GM18907 (cell line): Measurements from ENCODE around the gene RPL13A.

Experiments used
- ATAC-seq: cut with Tn5 transposase; IDR thresholded peaks from one replicate; pipeline ENCODE4 v1.9.1; 2021; ENCODE audit warnings: mild to moderate bottlenecking, moderate library complexity; ENCODE audit not compliant: unreplicated experiment

Gene RPL13A

DNA sequence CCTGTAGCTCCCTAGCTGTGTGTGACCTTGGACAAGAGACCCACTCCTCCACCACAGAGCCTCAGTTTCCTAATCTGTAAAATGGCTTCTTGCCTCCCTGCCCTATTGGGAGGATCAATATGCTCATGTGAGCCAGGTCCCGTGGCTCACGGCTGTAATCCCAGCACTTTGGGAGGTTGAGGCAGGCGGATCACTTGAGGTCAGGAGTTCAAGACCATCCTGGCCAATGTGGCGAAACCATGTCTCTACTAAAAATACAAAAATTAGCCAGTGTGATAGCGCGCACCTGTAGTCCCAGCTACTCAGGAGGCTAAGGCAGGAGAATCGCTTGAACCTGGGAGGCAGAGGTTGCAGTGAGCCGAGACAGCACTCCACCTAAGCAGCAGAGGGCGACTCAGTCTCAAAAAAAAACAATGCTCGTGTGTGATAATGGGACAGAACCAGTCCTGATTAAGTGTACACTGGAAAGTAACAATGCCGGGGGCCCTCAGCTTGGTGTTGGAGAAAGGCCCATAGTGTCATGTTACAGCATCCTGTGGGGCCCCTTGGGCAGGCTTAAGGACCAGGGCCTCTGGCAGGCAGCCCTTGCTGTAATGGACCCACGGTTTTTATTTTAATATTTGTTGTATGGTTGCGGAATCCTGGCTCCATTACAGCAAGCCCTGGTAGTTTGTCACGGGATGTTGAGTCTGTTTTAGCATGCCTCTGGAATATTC lies 15.6 kb downstream of the RPL13A start:
- no peak for ATAC-seq

DNA sequence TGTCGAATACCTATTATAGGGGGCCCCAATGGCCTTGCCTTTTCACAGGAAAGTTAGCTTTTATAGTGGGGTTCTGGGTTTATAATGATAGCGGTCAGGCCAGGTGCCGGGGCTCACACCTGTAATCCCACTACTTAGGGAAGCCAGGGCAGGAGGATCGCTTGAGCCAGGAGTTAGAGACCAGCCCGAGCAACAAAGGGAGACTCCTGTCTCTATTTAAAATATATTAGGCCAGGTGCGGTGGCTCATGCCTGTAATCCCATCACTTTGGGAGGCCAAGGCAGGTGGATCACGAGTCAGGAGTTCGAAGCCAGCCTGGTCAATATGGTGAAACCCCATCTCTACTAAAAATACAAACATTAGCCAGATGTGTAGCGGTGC lies 16.2 kb downstream of the RPL13A start:
- ATAC-seq: no peak

DNA sequence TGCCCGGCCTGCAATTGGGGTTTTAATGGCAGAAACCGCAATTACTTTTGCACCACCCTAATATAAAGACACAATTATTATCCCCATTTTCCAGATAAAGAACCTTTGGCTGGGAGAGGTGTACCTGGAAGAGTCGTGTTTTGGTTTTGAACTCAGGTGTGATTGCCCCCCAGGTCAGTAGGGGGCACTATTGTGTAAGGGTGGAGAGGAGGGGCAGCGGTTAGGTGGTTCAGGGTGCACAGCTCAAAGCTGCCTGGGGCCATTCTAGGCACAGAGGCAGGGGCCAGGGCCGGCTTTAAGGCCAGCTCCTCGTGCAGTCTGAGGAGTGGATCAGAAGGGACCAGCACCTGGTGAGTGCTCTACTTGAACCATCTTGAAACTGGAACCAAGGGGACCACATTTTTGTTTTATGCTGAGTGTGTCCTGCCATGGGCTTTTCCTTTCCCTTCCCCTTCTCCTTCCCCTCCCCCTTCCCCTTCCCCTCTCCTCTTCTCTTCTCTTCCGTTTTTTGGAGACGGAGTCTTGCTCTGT lies 19.2 kb downstream of the RPL13A start:
- no peak for ATAC-seq

DNA sequence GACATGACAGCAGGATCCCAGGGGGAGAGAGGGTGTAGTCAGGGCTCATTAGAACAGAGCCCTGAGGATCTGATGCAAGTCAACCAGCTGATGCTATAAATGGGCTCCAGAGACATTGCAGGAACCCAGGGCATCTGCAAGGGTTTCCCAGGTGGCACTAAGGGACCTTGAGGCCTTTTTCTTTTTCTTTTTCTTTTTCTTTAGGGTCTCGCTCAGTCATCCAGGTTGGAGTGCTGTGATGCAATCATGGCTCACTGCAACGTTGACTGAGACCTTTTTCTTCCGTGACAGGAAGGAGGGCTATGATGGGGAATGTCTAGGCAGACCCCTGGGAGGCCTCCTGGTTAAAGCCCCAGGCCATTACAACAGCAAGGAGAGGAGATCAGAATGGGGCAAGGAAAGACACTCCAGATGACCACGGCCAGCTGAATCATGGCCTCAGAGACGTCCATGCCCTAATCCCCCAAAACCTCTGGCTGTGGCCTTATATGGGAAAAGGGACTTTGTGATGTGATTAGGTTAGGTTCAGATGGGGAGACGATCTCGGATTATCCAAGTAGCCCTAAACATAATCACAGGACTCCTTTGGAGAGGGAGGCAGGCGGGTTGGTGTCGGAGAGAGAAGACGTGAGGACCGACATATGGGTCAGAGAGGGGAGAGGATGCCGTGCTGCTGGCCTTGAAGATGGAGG lies 20.5 kb downstream of the RPL13A start:
- ATAC-seq: no peak

DNA sequence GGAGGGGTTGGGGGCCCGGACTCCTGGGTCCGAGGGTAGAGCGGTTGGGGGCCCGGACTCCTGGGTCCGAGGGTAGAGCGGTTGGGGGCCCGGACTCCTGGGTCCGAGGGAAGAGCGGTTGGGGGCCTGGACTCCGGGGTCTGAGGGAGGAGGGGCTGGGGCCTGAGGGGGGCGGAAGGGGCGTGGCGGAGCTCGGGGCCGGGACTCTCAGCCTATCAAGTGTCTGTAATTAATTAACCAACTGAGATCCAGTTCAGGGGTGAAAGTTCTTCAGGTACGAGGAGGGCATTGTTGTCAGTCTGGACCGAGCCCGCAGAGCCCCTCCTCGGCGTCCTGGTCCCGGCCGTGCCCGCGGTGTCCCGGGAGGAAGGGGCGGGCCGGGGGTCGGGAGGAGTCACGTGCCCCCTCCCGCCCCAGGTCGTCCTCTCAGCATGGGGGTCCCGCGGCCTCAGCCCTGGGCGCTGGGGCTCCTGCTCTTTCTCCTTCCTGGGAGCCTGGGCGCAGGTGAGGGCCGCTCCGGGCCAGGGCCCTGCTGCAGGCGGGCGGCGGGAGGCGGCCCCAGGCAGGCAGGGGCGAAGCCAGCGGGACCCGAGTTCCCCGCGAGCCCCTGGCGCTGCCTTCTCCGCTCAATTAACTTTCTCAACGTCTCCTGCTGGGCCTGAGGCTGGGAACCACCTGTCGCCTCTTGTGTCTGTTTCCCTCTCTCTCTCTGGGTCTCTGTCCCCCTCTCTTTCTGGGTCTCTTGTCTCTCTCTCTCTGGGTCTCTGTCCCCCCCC lies 25.8 kb downstream of the RPL13A start:
- ATAC-seq: no peak

DNA sequence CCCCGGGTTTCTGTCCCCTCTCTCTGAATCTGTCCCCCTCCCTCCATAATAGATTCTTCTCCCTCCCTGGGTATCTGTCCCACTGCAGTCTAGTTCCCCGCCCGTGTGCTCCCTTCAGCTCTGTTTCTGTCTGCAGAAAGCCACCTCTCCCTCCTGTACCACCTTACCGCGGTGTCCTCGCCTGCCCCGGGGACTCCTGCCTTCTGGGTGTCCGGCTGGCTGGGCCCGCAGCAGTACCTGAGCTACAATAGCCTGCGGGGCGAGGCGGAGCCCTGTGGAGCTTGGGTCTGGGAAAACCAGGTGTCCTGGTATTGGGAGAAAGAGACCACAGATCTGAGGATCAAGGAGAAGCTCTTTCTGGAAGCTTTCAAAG lies 26.3 kb downstream of the RPL13A start:
- no peak for ATAC-seq

DNA sequence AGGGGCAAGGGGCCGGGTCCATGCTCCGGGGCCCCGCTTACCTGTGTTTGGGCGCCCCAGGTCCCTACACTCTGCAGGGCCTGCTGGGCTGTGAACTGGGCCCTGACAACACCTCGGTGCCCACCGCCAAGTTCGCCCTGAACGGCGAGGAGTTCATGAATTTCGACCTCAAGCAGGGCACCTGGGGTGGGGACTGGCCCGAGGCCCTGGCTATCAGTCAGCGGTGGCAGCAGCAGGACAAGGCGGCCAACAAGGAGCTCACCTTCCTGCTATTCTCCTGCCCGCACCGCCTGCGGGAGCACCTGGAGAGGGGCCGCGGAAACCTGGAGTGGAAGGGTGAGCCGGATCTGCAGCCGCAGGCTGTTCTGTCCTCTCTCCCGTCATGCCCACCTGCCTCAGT lies 26.7 kb downstream of the RPL13A start:
- no peak for ATAC-seq

DNA sequence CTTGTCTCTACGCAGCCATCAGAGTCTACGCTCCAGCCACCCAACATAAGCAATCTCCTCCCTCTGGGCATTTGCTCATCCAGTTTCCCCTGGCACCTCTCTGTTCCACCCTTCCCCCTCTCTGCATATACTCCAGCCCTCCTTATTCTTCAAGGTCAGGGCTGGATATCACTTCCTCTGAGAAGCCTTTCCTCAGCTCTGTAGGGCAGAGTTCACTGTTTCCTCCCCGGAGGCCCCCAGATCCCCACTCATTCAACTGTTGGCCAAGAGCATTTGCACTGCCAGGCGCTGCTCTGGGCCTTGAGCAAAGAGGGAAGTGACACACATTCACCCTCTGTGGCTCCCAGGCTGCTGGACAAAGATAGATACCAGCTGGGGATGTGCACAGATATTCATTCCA lies 28.4 kb downstream of the RPL13A start:
- no peak for ATAC-seq

DNA sequence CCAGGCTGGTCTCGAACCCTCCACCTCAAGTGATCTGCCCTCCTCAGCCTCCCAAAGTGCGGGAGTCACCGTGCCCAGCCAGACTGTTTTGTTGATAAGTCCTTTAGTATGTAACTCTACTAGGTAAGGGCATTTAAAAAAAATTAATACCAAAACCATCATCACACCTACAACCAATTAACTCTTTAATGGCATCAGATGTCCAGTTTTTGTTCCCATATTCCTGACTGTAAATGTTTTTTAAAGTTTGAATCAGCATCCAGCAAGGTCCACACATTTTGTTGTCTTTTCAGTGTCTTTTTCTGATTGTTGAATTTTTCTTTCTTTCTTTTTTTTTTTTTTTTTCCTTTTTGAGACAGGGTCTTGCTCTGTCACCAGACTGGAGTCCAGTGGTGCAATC lies 30.6 kb downstream of the RPL13A start:
- ATAC-seq: no peak

DNA sequence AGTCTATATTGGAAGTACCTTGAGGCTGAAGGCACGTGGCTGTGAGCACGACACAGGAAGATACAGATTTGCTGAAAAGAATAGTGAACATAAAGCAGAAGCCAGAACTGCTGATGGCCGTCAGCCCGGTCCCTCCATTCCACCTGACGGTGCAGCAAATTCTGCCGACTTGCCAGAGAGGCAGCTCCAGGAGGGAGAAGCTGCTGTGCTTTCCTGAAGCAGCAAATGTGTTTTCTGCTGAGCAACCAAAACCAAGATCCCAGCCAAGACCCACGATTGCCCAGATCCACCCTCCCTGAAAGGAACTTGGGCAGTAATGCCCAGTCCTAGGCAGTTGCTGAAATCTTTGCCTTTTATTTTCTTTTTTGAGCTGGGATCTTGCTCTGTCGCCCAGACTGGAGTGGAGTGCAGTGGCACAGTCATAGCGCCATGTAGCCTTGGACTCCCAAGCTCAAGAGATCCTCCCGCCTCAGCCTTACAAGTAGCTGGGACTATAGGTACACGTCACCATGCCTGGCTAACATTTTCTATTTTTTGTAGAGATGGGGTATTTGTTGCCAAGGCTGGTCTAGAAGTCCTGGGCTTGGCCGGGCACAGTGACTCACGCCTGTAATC lies 33.4 kb downstream of the RPL13A start:
- ATAC-seq: no peak

DNA sequence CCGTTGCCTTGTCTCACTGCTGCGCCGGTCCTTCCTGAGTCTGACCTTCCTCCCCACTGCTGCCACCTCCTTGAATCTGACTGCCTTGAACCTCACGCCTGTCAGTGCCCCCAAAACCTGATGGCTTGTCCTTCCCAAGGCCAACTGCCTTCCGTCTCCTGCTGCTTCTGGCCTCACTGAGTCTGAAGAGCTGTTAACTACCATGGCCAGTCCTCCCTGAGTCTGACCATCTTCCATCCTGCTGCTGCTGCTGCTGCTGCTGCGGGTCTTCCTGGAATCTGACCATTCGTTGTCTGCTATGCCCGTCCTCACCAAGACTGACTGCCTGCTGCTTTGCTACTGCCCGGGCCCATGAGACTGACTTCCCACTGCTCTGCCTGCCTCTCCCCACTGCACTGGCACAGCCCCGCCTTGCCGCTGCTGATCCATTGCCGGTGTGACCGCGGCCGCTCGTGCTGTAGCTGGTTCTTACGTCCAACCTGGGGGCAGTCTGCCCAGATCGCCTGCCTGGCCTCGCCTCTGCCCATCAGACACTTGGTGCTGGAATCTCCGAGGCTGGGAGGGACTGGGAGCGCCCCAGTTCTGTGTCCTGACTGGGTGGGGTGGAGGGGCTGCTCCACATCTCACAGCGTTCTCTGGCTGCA lies 37.5 kb downstream of the RPL13A start:
- no peak for ATAC-seq

DNA sequence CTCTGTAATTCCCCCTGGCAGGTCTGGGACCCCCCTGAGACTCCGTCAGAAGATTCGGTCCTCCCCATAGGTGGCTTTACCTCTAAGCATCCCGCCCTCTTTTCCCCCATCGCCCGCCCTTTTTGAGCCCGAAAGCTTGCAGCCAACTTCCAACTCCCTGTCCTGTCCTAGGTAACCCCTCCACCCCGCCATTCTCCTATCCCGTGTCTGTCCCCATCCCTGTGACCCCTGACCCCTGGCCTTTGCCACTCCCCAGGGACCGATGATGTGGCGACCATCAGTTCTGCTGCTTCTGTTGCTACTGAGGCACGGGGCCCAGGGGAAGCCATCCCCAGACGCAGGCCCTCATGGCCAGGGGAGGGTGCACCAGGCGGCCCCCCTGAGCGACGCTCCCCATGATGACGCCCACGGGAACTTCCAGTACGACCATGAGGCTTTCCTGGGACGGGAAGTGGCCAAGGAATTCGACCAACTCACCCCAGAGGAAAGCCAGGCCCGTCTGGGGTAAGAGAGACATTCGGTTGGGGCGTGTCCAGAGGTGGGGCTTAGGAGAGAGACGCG lies 40.9 kb downstream of the RPL13A start:
- no peak for ATAC-seq

DNA sequence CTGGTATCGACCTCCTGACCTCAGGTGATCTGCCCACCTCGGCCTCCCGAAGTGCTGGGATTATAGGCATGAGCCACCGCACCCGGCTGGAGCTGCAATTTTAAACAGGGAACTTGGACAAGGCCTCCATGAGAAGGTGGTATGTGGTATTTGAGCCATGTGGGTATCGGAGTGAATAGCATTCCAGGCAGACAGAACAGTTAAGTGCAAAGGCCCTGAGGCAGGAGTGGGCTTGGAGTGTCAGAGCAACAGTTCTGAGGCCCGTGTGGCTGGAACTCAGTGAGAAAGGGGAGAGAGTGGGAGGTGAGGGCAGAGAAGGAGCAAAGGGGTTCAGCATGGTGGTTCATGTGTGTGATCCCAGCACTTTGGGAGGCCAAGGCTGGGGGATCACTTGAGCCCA lies 43.3 kb downstream of the RPL13A start:
- ATAC-seq: no peak

DNA sequence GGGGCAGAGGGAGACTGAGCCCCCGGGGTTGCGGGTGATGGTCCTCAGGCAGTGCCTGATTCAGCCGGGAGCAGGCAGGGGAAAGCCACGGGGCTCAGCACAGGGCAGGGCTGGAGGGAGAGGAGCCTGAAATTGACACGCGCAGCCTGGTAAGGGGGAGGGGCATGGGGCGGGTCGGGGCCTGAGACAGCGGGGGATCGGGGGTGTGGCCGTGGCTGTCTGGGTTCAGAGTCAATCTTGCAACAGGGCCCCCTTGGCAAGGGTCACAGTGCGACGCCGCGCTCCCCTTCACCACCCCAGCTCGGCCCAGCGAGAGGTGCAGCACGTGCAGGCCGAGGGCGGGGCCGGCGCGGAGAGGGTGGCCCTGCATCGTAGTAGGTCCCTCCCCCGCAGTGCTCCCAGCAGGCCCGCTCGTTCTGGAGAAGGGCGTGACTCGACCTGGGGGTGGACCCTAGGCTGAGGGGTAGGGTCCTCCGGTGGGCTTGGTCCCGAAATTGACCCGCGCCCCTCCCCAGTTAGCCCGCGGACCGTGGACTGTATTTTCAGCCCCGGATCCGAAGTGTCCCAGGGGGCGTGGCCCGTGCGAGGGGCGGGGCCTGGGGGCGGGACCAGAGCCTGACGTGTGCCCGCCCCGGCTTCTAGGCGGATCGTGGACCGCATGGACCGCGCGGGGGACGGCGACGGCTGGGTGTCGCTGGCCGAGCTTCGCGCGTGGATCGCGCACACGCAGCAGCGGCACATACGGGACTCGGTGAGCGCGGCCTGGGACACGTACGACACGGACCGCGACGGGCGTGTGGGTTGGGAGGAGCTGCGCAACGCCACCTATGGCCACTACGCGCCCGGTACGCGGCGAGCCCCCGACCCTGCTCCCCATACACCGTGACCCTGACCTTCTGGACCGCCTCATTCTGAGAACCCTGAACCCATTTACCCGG lies 46.4 kb downstream of the RPL13A start:
- ATAC-seq: peak; percentile 67

DNA sequence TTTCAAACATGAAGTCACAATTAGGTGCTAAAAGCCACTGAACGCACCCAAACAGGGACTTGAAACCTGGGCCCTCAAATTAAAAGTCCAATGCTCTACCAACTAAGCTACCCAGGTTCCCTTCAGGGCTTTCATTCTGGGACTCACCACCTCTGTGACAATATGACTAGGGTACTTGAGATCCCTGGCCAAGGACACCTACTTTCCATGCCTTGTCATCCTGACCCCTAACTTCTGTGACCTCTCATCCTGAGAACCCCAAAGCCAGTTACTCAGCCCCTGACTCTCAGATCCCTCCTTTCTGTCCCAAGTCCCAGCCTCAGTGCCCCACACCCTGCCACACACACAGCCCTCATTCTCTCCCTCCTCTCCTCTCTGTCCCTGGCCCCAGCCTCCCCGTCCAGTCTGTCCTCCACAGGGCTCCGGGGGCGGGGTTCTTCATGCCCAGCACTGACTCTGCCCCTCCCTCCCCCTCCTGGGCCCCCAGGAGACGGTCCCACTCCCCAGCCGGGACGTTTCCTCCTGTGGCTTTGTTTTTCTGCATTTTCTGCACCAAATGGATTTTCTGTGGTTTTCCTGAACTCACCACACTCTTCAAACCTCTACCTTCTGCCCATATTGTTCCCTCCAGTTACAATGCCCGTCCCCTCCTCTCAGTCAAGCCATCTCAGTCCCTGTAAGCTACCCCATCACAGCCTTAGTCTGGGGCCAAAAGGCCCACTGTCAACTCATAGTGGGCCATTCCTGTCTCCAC lies 47.4 kb downstream of the RPL13A start:
- ATAC-seq: no peak

DNA sequence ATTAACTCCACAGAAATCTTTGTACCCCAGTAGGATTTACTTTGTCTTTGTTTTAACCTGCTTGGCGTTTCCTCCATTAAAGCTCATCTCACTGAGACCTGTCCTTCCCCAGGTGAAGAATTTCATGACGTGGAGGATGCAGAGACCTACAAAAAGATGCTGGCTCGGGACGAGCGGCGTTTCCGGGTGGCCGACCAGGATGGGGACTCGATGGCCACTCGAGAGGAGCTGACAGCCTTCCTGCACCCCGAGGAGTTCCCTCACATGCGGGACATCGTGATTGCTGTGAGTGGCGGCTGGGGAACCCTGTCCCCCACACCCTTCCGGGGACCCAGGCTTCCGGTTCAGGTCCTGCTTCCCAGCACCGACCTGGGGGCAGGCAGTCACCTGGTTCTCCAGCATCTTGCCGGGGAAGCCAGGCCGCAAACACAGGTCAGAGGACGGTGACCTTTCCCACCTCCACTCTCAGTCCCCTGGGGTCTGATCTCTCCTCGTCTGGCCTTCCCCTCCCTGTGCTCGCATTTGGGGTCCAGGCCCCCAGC lies 49.6 kb downstream of the RPL13A start:
- ATAC-seq: no peak

DNA sequence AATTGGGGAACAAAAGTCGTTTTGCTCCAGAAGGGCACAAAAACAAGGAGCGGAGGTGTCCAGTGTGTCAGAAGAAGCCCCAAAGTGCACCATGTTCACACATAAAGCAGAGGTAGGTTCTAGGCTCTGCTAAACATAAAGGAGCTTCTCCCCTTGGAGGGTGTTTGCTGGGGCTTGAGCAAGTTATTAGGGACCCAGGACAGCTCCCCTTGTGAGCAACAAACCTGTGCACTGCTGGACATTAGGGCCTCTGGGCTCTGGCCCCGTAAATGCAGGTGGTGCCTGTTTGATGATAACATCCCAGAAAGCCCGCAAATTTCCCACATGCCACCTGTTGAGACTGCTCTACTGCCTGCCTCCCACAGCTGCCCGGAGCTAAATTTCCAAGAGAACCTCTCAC lies 51.2 kb downstream of the RPL13A start:
- no peak for ATAC-seq

DNA sequence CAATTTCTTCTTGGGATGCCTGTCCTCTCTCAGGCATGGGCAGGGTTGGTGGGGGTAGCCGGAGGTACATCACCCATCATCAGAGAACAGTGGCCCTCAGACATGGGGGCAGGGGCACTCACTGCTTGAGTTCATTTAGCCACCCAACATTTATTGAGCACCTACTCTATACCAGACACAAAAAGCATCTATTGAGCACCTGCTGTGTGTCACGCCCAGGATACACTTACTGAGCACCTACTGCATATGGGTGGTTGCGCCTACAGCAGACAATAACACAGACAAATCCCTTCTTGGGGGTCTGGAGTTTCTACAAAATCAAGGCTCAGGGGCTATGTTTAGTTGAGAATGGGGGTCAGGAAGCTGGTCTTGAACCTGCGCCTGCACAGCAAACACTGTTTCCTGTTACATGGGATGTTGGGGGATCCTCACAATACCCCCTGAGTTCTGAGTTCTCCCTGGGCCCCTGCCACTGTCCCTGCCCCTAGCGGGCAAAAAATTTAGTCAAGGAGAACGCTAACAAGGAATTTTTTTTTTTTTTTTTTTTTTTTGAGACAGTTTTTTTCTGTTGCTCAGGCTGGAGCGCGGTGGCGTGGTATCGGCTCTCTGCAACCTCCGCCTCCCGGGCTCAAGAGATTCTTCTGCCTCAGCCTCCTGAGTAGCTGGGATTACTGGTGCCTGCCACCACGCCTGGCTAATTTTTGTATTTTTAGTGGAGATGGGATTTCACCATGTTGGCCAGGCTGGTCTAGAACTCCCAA lies 52.0 kb downstream of the RPL13A start:
- no peak for ATAC-seq
